GM12878 (cell line): ENCODE results near the gene ISCU. TPM values are rescaled to one million over a fixed set of nuclear protein-coding genes. Genes with fewer than 3 reads are reported as not detected.

Experiments used
- BCL11A ChIP-seq: IDR thresholded peaks from 2 replicates; pipeline ENCODE4 v1.6.1; 2011; ENCODE audit warnings: low read depth, low read length
- CBX3 ChIP-seq: fragments of 200-600 bp; sonication (generic); IDR thresholded peaks from 2 replicates; pipeline ENCODE4 v1.6.1; 2016; ENCODE audit warnings: low read depth, borderline replicate concordance
- CEBPB ChIP-seq, 2 experiments: fragments of 150-350 bp in 1 of 2; IDR thresholded peaks; 2 replicates each; pipeline ENCODE4 v1.6.1; 2012 to 2014; ENCODE audit warnings: low read depth in 2 of 2, low read length in 2 of 2, borderline replicate concordance in 1 of 2, inconsistent platforms in 1 of 2
- E4F1 ChIP-seq: fragments of 450-650 bp; IDR thresholded peaks from 2 replicates; pipeline ENCODE4 v1.6.1; 2018; ENCODE audit warnings: borderline replicate concordance, mild to moderate bottlenecking; ENCODE audit not compliant: partially characterized antibody
- JUND ChIP-seq: IDR thresholded peaks from 2 replicates; pipeline ENCODE4 v1.6.1; 2012; ENCODE audit warnings: low read depth, mild to moderate bottlenecking, low read length, improper control_type of control experiment, moderate library complexity
- KAT2A ChIP-seq: conservative IDR thresholded peaks from 2 replicates; pipeline ENCODE4 v1.6.1; 2011; ENCODE audit warnings: low read depth, low read length; ENCODE audit not compliant: control insufficient read depth
- MTA2 ChIP-seq: fragments of 450-650 bp; IDR thresholded peaks from 2 replicates; pipeline ENCODE4 v1.6.1; 2016; ENCODE audit warnings: low read depth, mild to moderate bottlenecking, moderate library complexity
- MTA3 ChIP-seq: IDR thresholded peaks from 2 replicates; pipeline ENCODE4 v1.6.1; 2012; ENCODE audit warnings: low read length, inconsistent platforms, borderline replicate concordance
- NRF1 ChIP-seq: conservative IDR thresholded peaks from 2 replicates; pipeline ENCODE4 v1.6.1; 2011; ENCODE audit warnings: mild to moderate bottlenecking, low read depth, low read length, improper control_type of control experiment
- RB1 ChIP-seq: fragments of 450-650 bp; formaldehyde crosslinking; IDR thresholded peaks from 2 replicates; pipeline ENCODE4 v1.6.1; 2017; ENCODE audit warnings: mild to moderate bottlenecking, borderline replicate concordance
- RBBP5 ChIP-seq: fragments of 200-600 bp; sonication (generic); conservative IDR thresholded peaks from 2 replicates; pipeline ENCODE4 v1.6.1; 2016
- RCOR1 ChIP-seq: conservative IDR thresholded peaks from 2 replicates; pipeline ENCODE4 v1.6.1; 2012; ENCODE audit warnings: low read depth, low read length, improper control_type of control experiment
- REST ChIP-seq: IDR thresholded peaks from 2 replicates; pipeline ENCODE4 v1.6.1; 2012; ENCODE audit warnings: mild to moderate bottlenecking, low read depth, low read length
- SMARCA5 ChIP-seq: fragments of 450-650 bp; IDR thresholded peaks from 2 replicates; pipeline ENCODE4 v1.6.1; 2017; ENCODE audit warnings: mild to moderate bottlenecking
- SPI1 ChIP-seq: IDR thresholded peaks from 2 replicates; pipeline ENCODE4 v1.6.1; 2011; ENCODE audit warnings: low read depth, mild to moderate bottlenecking, low read length, moderate library complexity, borderline replicate concordance; ENCODE audit not compliant: insufficient read depth
- STAT1 ChIP-seq: fragments of 450-650 bp; conservative IDR thresholded peaks from 2 replicates; pipeline ENCODE4 v1.6.1; 2014; ENCODE audit warnings: antibody characterized with exemption, mild to moderate bottlenecking
- TAF1 ChIP-seq: IDR thresholded peaks from 2 replicates; pipeline ENCODE4 v1.6.1; 2011; ENCODE audit warnings: mild to moderate bottlenecking, low read depth, low read length, borderline replicate concordance
- ZBTB40 ChIP-seq: fragments of 450-650 bp; IDR thresholded peaks from 2 replicates; pipeline ENCODE4 v1.6.1; 2016; ENCODE audit warnings: mild to moderate bottlenecking, moderate library complexity, borderline replicate concordance
- ZNF207 ChIP-seq: fragments of 450-650 bp; IDR thresholded peaks from 2 replicates; pipeline ENCODE4 v1.6.1; 2014; ENCODE audit warnings: antibody characterized with exemption, mild to moderate bottlenecking, borderline replicate concordance
- ZNF217 ChIP-seq: fragments of 450-650 bp; IDR thresholded peaks from 2 replicates; pipeline ENCODE4 v1.6.1; 2017; ENCODE audit warnings: antibody characterized with exemption, mild to moderate bottlenecking
- polyA plus RNA-seq, 11 experiments: library from polyadenylated mRNA; depleted of rRNA in 4 of 11; unstranded in 6 of 11; stranded (reverse) in 5 of 11; fragments of >200 nt; fragmentation: Nextera tagmentation in 4 of 11; fragmentation: Illumina TruSeq in 1 of 11; extraction: Ambion mirVana in 4 of 11; extraction: Trizol in 1 of 11; gene quantifications; 1 replicate in 1 of 11; 2 replicates in 10 of 11; pipeline versions ENCODE4 v1.2.1 to v1.2.3, GENCODE V29; 2011 to 2016; ENCODE audit warnings: inconsistent platforms in 2 of 11, missing spikeins in 2 of 11, low read depth in 1 of 11
- total RNA-seq, 4 experiments: library from RNA; depleted of rRNA in 3 of 4; stranded (reverse); fragments of >200 nt in 3 of 4; fragmentation: Illumina TruSeq in 1 of 4; extraction: Trizol in 1 of 4; gene quantifications; 2 replicates each; pipeline versions ENCODE4 v1.2.1 to v1.2.3, GENCODE V29; 2013 to 2021

Gene ISCU
- total and polyA plus RNA-seq, 10 of the 15 experiments (the other 5 are each of a cell fraction or from before 2014, with no cell fraction given): 32.8 to 260 (median 127) TPM

- TF ChIP-seq E4F1 (no peak), REST (no peak), NRF1 (no peak), ZBTB40 (no peak; the same call in 1 of the 2 replicates), BCL11A (peak; percentile 84), JUND (no peak), ZNF207 (no peak), SMARCA5 (peak; percentile 99), RB1 (no peak), KAT2A (no peak), RBBP5 (no peak), STAT1 (no peak), MTA2 (peak; percentile 98), CBX3 (no peak), ZNF217 (peak; percentile 90; the same call in 1 of the 2 replicates), MTA3 (no peak; the same call in 1 of the 2 replicates), RCOR1 (0 out of 2 replicates have a peak, but pooled peaks have one; percentile 39), SPI1 (no peak), CEBPB (IDR thresholded peaks at IDR 0.05; ENCODE audit: borderline replicate concordance in 1 of 2, low read depth in 2 of 2, low read length in 2 of 2) (no peak), TAF1 (0 out of 2 replicates have a peak, but pooled peaks have one; percentile 8)
Observed at GRCh38 chr12:108572166-108572790, 9.9 kb downstream of the ISCU start (continued).
